Stimulated activated naive CD4-positive, alpha-beta T cell (primary cell): Measurements from ENCODE around the gene MMAB.

Source experiments
- DNase-seq, 6 experiments: peaks; one replicate each; lab custom pipeline; 2025; lab: John Stamatoyannopoulos, UW

Gene MMAB

GRCh38 chr12:109573029-109573913 is at the start of gene MMAB, which contains the start of gene MVK:
TSS of gene MMAB (minus strand) at chr12:109573504. CDS start at chr12:109573480, 24 bp downstream.
TSS of gene MVK (plus strand) at chr12:109573794. CDS start at chr12:109574823, 1,029 bp downstream.
- DNase-seq, result peak; percentile 98 to 99 (median 99)

- no peak for DNase-seq
Measured at GRCh38 chr12:109621901-109622364, 48.6 kb upstream of the MMAB start.

- no peak for DNase-seq
Measured at GRCh38 chr12:109621211-109621694, 47.9 kb upstream of the MMAB start.

GRCh38 chr12:109619002-109619604 is 45.8 kb upstream of the MMAB start:
- no peak for DNase-seq

- DNase-seq, result no peak
Measured at GRCh38 chr12:109618082-109618481, 44.8 kb upstream of the MMAB start.

GRCh38 chr12:109617491-109617890 is 44.2 kb upstream of the MMAB start:
- no peak for DNase-seq

- DNase-seq, result no peak
Measured at GRCh38 chr12:109615556-109616229, 42.4 kb upstream of the MMAB start.

- no peak for DNase-seq
Measured at GRCh38 chr12:109613649-109614455, 40.5 kb upstream of the MMAB start.

- no peak for DNase-seq
Measured at GRCh38 chr12:109612975-109613502, 39.7 kb upstream of the MMAB start.

- DNase-seq, result no peak
Measured at GRCh38 chr12:109612003-109612402, 38.7 kb upstream of the MMAB start.

GRCh38 chr12:109611223-109611622 is 37.9 kb upstream of the MMAB start:
- no peak for DNase-seq

GRCh38 chr12:109610523-109610922 is 37.2 kb upstream of the MMAB start:
- no peak for DNase-seq

GRCh38 chr12:109609342-109609741 is 36.0 kb upstream of the MMAB start:
- no peak for DNase-seq

GRCh38 chr12:109608793-109609192 is 35.5 kb upstream of the MMAB start:
- no peak for DNase-seq

- no peak for DNase-seq
Measured at GRCh38 chr12:109608270-109608669, 35.0 kb upstream of the MMAB start.

- no peak for DNase-seq
Measured at GRCh38 chr12:109607618-109608017, 34.3 kb upstream of the MMAB start.

GRCh38 chr12:109606320-109607028 is 33.2 kb upstream of the MMAB start:
- no peak for DNase-seq

- DNase-seq, result no peak
Measured at GRCh38 chr12:109605599-109606228, 32.4 kb upstream of the MMAB start.

- DNase-seq, result no peak
Measured at GRCh38 chr12:109605016-109605415, 31.7 kb upstream of the MMAB start.

- DNase-seq, result no peak
Measured at GRCh38 chr12:109604132-109604585, 30.9 kb upstream of the MMAB start.
